Glomerular visceral epithelial cell (primary cell): Measurements from ENCODE around the gene TNIP1.
A peak's percentile ranks its signal among the peaks of the same experiment; 100 is the strongest.

Experiments
- DNase-seq: peaks from one replicate; pipeline ENCODE4 v3.0.0-alpha.2; 2016; ENCODE audit errors: extremely low spot score

TNIP1 gene

DNA sequence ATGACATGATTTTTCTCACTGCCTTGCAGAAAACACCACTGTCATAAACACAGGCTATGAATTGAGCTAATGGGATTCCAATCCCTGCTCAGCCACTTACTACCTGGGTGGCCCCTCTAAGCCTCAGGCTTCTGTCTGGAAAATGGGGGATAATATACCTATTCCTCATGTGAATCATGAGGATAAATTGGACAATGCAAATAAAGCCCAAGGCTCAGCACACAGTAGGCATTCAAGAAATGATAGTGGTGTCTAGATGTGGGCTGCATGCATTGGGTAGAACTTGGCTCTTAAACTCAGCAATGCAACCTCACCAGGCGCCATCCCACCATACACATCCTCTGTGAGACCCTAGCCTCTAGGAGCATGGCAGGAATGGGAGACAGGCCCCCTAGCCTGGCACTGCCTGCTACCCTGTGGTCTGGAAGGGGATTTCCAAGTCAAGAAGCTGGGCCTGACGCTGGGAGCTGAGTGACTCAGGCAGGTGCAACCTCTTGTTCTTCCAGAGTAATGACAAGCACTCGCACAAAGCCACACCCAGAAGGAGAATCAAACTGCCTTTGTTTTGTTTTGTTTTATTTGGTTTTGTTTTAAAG is 2.3 kb upstream of the TNIP1 start:
- DNase-seq: peak; percentile 91

DNA sequence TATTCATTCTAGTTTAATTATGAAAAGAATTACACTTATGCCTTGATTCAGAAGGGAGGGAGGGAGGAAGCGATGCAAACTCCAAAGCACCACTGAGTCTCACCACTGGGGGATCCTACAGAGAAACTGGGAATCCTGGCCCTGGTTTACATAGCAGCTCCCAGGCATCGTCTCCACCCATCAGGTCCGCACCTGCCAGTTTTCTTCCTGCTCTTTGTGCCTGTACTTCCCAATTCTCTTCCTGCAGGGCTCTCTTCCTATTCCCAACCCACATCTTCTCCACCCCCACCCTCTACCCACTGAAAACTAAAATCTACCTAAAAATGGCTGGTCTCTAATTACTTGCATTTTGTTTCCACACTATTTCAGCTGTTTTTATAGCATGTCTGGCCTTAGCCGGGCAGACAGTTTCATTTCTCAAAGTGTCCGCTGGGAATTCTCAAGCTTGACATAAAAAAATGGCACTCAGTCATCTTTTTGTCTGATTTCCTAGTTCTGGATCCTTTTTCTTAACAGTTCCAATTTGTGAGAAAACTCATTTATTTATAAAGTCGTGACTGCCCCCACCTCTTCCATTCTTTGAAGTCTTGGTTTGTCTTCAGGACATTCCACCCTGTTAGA is 1.6 kb upstream of the TNIP1 start:
- DNase-seq: peak; percentile 63

DNA sequence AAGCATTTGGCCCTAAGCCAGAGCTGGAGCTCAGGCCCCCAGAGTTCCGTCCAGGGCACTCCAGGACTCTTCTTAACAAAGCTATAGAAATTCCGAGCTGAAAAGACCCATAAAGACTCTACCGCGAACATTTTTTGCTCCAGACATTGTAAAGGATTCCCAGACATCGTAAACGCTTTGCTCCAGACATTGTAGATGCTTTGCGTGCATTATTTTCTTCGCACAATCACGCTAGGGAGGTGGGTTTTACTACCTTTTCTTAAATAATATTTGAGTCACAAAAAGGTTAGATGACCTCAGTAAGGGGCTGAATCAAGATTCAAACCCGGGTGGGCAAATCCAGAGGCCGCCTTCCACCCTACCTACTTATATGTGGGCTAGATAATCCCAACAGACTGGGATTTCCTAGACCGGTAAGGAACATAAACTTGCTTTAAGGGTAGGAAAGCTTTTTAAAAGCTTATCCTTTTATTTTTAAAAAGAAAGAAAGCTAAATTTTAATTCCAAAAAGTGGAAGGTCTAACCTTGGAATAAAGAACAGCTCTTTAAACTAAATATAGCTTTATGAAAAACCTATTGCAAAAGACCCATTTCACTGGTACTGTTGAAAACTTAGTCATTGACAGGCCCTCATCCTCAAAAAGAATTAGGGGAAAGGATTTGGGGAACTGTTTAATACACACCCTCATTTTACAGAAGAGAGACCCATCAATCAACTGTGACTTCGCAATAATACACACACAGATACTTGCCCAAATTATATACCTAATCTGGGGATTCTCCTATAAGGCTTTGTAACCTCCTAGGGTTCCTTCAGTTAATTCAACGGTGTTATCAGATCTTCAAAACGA is 822 bp upstream of the TNIP1 start:
- DNase-seq: peak; percentile 86

DNA sequence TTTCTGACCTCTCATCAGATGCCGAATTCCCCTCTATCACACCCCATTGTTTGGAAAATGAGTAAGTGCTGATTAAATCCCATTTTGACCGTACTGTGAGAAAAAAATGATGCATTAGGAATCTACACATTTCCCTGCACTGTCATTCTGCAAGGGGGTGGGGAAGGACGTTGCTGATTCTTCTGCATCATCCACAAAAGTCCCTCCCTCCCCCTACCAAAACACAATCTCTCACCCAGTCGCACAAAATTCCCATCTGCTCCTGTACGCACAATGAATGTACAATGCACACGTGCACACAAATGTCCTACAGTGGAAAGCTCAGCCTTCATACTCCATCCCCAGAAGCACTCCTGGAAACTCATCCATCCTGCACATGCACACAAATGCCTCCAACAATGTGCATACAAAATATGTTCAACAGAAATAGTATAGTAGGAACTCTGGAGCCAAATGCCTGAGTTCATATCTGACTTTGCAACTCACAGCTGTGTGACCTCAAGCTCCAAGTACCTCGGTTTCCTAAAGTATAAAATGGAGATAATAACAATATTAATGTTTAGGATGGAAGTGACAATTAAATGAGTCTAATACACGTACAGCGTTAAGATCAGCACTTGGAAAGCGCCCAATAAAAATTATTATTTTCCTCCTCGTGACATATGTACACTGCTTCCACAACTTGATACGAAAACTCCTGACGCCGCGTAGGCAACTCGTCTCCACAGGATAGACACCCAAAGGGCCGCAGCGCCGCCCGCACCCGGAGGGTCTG is 809 bp downstream of the TNIP1 start:
- DNase-seq: peak; percentile 74

DNA sequence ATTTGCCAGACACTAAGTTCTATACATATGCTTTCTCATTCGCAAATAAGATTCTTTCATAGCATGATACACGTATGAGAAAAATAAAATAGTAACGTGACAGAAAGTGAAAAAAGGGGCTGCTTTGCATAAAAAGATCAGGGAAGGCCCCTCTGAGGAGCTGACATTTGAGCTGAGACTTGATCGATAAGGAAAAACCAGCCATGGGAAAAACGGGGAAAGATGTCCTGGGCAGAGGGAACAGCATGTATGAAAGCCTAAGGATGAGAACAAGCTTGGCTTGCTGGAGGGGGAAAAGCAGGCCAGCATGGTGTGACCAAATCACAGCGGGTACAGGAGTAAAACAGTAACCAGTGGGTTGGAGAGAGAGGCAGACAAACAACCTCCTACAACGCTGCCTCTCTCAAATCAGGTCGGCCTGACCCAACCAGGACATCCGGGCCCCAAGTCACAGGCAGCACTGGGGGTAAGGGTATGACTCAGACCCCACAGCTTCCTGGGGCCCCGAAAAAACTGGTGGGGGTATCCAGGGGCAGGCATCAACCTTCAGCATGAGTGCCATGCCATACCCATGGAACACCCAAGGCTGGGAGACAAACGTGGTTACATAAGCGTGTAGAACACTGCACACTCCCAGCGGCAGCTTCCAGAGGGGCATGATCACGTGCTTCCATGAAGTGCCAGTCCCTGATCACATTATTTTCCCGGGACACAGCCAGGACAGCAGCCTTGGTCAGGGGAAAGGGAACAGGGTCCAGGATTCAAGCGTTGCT is 2.2 kb downstream of the TNIP1 start:
- peak; percentile 92 for DNase-seq

DNA sequence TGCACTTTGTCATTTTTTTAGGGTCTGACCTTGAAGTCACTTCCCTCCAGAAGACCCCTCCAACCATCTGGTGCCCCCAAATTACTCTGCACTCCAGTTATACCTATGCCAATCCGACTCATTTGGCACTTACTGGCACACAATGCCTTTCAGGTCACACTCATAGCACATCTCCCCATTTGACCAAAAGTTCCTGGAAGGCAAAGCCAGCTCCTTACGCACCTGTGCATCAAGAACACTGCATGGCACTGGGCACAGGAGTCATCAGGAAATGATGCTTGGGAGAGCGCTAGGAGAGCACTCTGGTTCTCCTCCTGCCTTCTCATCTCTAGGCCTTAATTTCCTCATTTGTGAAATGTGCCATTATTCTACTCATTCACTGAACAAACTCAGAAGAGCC is 2.9 kb downstream of the TNIP1 start:
- DNase-seq: no peak

DNA sequence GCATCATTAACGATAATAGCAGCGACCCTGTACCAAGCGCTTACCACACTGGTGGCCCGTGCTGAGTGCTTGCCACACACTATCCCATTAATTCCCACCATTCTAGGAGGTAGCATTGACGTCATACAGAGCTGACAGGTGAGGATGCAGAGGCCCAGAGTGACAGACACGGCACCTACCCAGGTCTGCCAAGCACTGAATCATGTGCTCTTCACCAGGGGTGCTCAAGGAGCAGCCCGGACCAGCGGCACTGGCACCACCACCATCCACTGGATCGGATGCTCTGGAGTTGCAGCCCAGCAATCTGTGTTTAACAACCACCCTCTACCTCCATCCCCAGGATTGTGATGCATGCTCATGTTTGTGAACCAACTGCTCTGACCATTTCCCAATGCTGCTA is 3.4 kb downstream of the TNIP1 start:
- DNase-seq: no peak

DNA sequence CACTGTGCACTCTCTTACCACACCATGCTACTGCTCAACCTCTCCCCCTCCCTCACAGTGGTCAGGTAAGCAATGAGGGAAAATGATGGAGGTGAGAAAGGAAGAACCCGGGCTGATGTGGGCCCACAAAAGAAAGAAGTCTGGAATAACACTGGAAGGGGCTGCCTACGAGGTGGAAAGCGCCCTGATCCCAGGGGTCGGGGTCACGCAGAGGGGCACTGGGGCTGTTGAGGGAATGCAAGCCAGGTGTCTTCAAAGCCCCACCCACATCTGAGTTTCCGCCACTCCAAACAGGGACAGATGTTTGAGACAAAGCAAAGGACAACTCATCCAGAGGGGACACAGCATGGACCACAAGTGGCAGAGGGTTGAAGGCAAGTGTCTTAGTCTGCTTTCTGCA is 4.2 kb downstream of the TNIP1 start:
- no peak for DNase-seq

DNA sequence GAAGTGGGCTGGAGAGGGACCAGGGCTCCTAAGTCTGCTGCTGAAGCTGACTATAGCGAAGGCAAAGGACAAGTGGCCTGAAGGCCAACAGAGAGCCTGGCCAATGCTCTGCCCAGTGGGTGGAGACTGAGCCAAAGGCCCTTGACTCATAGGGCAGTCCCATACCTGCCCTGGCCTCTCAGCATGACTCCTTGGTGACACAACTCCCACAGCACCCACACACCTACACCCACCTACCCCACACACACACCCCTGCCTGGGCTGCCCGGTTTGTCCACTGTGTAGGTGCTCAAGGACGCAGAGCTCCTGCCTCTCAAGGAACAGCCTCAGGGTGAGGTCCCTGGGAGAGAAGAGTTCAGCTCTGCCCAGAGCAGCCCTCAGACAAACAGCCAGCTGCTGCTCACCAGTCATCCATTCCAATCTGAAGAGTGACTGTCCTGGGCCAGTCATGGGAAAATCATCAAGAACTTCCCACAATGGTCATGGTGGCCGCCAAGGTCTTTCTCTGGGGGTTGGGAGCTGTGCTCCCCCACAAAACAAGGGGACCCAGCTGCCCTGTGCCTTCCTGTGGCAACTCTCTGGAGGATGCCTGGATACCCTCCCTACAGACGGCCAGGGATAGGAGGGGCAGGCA is 5.0 kb downstream of the TNIP1 start:
- DNase-seq: peak; percentile 69

DNA sequence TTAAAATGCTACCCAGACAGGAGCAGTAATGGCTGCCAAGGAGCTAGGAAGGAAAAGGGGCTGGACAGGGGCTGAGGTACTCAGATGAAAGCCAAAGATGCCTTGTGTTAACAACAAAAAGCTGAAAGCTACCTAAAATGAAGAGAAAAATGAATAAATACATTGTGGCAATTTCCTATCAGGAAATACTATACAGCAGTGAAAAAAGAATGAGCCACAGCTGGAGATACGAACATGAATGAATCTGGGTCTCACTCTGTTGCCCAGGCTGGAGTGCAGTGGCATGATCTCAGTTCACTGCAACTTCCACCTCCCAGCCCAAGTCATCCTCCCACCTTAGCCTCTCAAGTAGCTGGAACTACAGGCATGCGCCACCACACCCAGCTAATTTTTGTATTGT is 6.3 kb downstream of the TNIP1 start:
- no peak for DNase-seq

DNA sequence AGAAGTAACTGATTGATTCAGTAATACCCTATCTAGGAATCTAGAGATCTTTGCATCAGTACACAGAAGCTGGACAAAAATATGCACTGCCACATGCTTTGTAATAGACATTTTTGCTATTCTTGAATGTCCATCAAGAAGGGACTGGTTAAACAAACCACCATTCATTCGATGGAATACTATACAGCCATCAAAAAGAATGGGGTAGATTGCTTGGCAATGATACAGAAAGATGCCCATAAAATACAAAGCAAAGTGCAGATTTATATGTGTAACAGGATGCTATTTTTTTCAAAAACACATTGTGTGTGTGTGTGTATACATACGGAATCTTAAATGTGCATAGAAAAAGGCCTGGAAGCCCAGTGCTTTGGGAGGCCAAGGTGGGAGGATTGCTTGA is 7.6 kb downstream of the TNIP1 start:
- no peak for DNase-seq

DNA sequence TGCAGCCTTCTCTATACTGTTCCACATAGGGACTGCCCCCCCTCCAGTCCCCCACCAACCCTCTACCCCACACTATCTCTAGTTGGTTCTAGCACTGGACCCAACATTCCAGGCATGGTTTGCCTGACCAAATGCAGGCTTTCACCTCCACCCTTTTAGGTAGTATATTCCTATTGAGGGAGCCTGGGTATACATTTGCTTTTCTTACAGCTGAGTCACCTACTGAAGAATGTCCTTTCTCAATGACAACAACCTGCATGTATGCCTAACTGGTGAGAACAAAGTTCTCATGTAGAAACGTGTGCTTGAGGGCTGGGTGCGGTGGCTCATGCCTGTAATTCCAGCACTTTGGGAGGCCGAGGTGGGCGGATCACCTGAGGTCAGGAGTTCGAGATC is 8.2 kb downstream of the TNIP1 start:
- peak; percentile 92 for DNase-seq

DNA sequence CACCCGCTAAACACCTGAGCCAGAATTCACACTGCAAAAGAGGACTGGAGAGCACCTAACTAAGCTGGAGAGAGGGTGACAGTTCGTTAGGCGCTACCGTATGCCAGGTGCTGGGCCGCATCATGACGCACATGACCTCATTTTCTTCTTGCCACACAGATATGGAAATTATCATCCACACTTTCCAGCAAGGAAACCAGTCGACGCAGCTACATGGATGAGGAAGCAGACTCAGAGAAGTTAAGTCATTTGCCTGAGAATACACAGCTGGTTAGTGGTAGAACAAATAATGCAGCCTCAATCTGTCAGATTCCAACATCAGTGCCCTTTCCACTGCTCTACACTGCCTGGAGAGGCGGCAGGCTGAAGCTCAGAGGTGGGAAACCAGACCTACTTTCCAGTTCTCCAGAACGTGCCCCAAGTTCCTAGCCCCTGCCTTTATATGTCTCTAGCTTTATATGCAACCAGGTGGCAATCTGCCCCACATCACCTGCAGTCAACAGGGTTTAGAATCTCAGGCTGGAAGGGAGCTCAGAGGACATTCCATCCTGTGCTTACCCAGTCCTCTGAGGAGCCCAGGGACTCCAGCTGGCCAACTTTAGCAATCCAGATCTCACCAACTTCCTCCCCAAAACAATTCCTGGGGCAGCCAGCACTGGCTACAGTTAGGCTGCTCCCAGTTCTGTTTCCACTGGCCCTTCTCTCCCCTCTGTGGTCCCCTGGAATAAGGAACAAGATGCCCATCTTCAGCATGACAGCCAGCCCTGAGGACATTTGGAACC is 8.8 kb downstream of the TNIP1 start:
- no peak for DNase-seq

DNA sequence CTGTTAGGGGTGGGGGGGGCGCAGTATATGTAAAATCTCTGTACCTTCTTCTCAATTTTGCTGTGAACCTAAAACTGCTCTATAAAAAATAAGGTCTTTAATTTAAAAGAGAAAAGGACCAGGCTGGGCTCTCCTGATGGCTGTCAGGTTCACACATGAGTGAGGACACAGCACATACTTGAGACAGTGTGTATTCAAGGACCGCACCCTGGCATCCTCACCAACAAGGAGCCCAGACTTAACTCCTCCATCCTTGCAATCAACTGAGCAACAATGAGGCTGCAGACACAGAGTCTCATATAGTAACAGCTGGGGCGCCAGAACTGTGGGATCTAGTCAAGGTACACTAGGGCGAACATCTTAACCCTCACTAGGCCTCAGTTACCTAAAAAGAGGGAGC is 9.8 kb downstream of the TNIP1 start:
- no peak for DNase-seq

DNA sequence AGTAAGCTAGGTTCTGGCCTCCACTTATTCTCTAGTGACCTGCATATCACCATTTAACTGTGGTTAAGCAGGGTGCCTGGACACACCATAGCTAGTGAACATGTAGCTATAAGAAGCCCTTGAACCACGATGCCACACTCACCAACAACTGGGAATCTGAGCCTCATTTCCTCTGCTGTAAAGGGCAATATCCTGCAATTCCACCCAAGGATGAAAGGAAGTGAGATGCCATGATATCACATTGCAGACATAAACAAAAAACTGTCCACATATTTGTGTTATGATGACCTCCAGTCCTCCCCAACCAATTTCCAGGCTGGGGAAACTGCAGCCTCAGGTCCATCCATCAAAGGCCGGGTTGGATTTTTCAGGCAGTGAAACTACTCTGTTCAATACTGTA is 10.4 kb downstream of the TNIP1 start:
- no peak for DNase-seq

DNA sequence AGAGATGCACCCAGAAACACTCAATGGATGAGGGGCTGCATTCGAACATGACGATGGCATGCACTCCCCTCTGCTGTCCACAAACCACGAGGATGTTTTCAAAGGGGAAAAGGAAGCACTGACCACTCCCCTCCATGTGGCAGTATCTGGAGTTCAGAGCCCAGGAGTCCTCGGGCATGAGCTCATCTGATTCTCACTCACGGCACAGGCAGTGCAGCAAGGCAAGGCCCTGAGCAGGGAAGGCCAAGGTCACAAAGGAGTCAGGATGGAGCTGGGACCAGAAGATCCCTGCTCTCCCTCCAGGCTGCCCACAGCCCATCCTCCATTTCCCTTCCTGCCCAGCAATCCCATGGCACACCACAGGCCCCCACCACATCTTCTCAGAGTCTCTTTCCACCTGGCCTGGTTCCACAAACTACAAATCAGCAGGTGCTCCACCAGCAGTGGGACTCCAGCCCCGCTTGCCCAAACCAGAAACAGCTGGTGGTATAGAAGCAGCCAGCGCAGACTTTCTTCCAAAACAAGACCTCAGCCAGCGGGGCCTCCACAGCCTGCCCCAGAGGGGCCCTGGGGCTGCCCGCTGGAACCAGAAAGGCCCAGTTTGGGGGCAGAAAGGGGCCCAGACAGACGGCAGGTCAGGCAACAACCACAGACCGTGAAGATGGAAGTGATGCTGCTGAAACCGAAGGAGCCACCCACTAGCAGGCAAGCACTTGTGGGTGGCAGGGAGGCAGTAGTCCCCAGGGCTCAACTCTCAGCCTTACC is 12.2 kb downstream of the TNIP1 start:
- peak; percentile 94 for DNase-seq

DNA sequence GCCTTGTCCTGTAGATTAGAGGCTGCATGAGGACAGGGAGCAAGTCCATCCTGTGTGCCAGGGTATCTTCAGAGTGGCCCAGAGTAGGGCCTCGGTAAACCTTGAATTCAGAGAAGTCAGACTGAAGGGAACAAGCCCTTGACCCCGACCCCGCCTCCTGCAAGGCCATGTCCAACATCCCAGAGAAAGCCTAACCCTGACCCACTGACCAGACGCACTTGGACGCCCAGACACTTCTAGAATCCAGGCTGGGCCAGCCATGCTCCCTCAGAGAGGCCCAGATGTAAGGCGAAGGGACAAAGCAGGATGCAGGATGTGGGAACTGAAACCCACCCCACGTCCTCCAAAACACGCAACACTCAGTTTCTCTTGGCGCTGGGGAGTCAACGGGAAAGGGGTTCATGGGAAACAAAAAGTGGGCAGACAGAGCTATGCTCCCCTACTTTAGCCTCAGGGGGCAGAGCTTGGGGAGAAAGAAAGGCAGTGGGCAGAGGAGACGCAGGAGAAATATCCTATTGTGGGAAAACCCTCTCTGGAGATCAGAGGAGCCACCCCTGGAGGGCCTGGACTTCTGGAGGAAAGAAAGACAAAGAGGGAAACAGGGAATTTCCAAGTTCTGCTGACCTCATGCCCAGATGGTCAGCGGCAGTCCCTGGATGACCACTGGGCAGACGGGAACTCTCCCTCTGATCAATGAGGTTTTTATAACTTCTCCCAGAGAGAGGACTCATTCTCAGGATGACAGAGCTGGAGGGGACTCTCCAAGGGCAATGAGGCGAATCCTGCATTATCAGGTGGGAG is 13.0 kb downstream of the TNIP1 start:
- DNase-seq: no peak

DNA sequence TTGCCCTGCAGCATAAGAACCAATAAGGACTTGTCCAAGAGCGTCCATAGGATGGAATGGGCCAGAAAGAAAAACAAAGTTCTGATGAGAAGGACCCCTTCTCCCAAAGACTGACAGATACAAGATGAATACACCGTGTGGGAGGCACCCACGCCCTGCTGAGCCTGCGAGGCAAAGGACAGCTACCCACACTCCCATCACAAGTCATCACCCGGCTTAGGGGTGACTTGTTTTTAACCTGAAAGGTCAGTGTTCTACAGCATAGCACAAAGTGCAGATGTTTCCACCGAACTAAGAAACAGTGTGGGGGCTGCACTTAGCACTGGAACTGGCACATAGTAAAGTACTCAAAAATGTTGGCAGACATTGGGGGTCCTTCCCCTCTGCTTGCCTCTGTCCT is 13.9 kb downstream of the TNIP1 start:
- no peak for DNase-seq

DNA sequence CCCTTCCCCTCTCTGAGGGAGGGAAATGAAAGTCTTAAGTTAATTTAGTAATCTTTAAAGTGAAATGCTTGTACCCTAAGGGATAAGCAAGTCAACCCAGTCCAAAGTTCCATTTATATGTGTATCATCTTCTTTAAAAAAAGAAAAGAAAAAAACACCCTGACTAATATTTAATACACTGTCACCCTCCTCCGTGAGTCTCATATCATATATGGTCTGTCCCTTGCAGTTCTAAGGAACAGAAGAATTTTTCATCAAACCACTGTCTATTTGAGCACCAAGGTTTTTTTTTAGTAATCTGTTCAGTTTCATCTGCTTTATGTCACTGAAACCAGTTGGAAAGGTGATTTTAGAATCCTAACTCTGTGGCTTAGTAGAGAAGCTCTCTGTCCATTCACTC is 15.2 kb downstream of the TNIP1 start:
- DNase-seq: no peak
